Measurements from ENCODE around the gene PWP2.

GRCh38 chr21:44062380-44062779 is 44.8 kb upstream of the PWP2 start:
- TF ChIP-seq CTCF (IDR thresholded peaks at IDR 0.05) (no peak), POLR2A (IDR thresholded peaks at IDR 0.05) (no peak)
